ENCODE data around the gene SLC9A1.

DNA sequence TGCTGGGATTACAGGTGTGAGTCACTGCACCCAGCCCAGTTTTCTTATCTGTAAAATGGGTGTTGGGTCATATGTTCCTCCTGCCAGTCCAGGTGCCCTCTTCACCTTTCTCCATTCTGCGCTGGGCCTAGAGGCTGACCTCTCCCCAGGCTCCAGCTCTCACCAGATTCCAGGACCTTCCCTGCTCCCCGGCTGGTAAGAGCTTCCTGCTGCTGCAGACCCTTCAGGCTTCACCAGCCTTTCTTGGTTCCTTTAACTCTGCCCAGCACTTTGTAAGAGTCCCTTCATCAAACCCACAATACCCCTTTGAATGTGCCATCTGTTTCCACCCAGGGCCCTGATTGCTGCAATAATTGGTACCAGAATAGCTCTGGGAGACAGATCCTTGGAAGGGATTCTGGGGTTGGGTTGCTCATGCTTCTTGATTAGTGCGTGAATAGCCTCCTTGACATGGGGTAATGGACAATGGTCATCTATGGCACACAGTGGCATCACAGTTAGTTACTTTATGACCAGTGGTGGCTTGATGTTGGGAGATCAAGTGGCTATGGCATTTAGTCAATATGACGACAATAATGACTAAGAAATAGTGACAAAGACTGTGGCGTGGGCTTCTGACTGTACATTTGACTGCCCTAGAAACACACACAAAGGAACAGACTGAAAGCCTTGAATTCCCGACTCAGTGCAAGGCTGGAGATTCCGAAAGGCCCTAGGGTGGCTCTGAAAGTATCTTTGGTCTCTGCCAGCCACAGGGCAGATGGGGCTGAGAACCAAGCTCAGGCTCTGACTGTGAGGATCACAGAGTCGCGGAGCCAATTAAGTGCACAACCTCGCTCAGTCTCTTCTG lies 67.3 kb downstream of the SLC9A1 start:
- TF ChIP-seq, protein P1, sequence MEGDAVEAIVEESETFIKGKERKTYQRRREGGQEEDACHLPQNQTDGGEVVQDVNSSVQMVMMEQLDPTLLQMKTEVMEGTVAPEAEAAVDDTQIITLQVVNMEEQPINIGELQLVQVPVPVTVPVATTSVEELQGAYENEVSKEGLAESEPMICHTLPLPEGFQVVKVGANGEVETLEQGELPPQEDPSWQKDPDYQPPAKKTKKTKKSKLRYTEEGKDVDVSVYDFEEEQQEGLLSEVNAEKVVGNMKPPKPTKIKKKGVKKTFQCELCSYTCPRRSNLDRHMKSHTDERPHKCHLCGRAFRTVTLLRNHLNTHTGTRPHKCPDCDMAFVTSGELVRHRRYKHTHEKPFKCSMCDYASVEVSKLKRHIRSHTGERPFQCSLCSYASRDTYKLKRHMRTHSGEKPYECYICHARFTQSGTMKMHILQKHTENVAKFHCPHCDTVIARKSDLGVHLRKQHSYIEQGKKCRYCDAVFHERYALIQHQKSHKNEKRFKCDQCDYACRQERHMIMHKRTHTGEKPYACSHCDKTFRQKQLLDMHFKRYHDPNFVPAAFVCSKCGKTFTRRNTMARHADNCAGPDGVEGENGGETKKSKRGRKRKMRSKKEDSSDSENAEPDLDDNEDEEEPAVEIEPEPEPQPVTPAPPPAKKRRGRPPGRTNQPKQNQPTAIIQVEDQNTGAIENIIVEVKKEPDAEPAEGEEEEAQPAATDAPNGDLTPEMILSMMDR (conservative IDR thresholded peaks at IDR 0.05; ENCODE audit: low read depth, low read length) = no peak
- TF ChIP-seq EZH2 (IDR thresholded peaks at IDR 0.05; ENCODE audit: low read length, unreplicated experiment) = no peak
- no peak for TF ChIP-seq EZH2phosphoT487 (IDR thresholded peaks at IDR 0.05; ENCODE audit: borderline replicate concordance, low read length)

All from PC-3 (cell line).